Keratinocyte (primary cell): ENCODE data around the gene GDPD5.
A peak's percentile ranks its signal among the peaks of the same experiment; 100 is the strongest.

ENCODE experiments used
- EZH2 ChIP-seq: IDR thresholded peaks from one replicate; pipeline ENCODE4 v1.6.1; 2012; ENCODE audit warnings: inconsistent platforms, mild to moderate bottlenecking, low read length, moderate library complexity
- TF ChIP-seq, protein P1 (sequence below), 3 experiments: IDR thresholded peaks in 1 of 3; conservative IDR thresholded peaks in 1 of 3; optimal IDR thresholded peaks in 1 of 3; 2 replicates in 2 of 3; 3 replicates in 1 of 3; pipeline versions ENCODE3 to v1.5.1; 2011; ENCODE audit warnings: low read length in 3 of 3, mild to moderate bottlenecking in 3 of 3, moderate library complexity in 2 of 3, control low read depth in 1 of 3, inconsistent platforms in 1 of 3; ENCODE audit not compliant: insufficient read depth in 2 of 3; ENCODE audit errors: extremely low read depth in 1 of 3

DNA sequence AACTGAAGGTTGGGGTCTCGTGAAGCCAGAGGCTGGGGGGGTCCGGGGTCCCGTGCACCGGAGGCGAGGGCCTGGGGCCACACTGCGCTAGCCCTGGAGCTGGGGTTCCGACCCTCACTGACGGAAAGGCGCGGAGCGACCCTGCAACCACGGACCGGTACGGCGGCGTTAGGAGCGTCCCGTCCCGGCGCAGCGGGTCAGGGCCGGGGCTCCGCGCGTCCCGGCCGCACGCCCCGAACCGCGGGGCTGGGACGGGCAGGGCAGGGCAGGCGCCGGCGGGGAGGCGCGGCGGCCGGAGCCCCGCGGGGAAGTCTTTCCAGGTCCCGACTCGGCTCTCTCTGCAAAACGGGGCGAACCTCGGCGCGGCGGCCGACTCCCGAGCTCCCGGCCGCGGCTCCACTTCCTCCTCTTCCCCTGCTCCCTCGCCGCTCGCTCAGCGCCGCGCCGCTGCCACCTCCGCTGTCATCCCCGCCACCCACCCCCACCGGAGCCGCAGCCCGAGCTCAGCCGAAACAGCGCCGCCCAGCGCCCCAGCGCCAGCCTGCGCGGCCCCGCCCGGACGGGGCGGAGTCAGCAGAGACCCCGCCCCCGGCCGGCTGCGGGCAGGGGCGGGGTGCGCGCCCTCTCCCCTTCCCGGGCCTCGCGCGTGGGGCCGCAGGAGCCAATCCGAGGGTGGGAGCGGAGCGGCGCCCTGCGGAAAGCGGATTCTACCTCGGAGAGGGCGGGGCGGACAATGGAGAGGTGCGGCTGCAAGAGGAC is at the start of gene GDPD5:
- TF ChIP-seq, protein P1, sequence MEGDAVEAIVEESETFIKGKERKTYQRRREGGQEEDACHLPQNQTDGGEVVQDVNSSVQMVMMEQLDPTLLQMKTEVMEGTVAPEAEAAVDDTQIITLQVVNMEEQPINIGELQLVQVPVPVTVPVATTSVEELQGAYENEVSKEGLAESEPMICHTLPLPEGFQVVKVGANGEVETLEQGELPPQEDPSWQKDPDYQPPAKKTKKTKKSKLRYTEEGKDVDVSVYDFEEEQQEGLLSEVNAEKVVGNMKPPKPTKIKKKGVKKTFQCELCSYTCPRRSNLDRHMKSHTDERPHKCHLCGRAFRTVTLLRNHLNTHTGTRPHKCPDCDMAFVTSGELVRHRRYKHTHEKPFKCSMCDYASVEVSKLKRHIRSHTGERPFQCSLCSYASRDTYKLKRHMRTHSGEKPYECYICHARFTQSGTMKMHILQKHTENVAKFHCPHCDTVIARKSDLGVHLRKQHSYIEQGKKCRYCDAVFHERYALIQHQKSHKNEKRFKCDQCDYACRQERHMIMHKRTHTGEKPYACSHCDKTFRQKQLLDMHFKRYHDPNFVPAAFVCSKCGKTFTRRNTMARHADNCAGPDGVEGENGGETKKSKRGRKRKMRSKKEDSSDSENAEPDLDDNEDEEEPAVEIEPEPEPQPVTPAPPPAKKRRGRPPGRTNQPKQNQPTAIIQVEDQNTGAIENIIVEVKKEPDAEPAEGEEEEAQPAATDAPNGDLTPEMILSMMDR (optimal IDR thresholded peaks at IDR 0.05 in 1 of 3, IDR thresholded peaks at IDR 0.05 in 1 of 3, conservative IDR thresholded peaks at IDR 0.05 in 1 of 3; ENCODE audit: extremely low read depth in 1 of 3, insufficient read depth in 2 of 3, low read length in 3 of 3) = peak in 2 of 3 experiments; percentile 49 to 80
- no peak for TF ChIP-seq EZH2
